Measurements from ENCODE around the gene ONECUT3. TPM values are rescaled to one million over a fixed set of nuclear protein-coding genes. Genes with fewer than 3 reads are reported as not detected.

ONECUT3 gene
- total and polyA plus RNA-seq, 9 of the 15 experiments (the other 6 are each of a cell fraction or from before 2014, with no cell fraction given): not detected

- TF ChIP-seq CEBPG (CRISPR knock-in tag; IDR thresholded peaks at IDR 0.05) (no peak), CEBPG (tag; conservative IDR thresholded peaks at IDR 0.05 in 1 of 2, IDR thresholded peaks at IDR 0.05 in 1 of 2) (no peak), ZNF695 (CRISPR knock-in tag; IDR thresholded peaks at IDR 0.05) (no peak), ZNF785 (CRISPR knock-in tag; IDR thresholded peaks at IDR 0.05) (no peak), U2AF2 (optimal IDR thresholded peaks at IDR 0.05; ENCODE audit: low read depth, low read length) (no peak), NFIC (IDR thresholded peaks at IDR 0.05) (no peak), C11orf30 (IDR thresholded peaks at IDR 0.05; ENCODE audit: low read depth) (peak; percentile 40; the same call in 1 of the 2 replicates), TBP (optimal IDR thresholded peaks at IDR 0.05; ENCODE audit: low read depth, low read length) (peak; percentile 7), ZNF717 (CRISPR knock-in tag; IDR thresholded peaks at IDR 0.05) (no peak), NFRKB (IDR thresholded peaks at IDR 0.05; ENCODE audit: low read depth) (peak; percentile 87), KDM4B (IDR thresholded peaks at IDR 0.05; ENCODE audit: borderline replicate concordance in 2 of 2, low read depth in 1 of 2) (0 out of 4 replicates have a peak, but pooled peaks of 1 of the 2 experiments have one; percentile 14), ZNF766 (CRISPR knock-in tag; conservative IDR thresholded peaks at IDR 0.05) (peak; percentile 52; the same call in 1 of the 2 replicates), EGR1 (conservative IDR thresholded peaks at IDR 0.05) (peak; percentile 92), TAF1 (IDR thresholded peaks at IDR 0.05; ENCODE audit: control insufficient read depth, extremely low read depth, insufficient read depth, low read length, severe bottlenecking) (peak; percentile 67), MNT (conservative IDR thresholded peaks at IDR 0.05) (peak in 1 of 2 experiments; percentile 27; a peak in 1 of 4 replicates), HDAC8 (tag; IDR thresholded peaks at IDR 0.05) (0 out of 2 replicates have a peak, but pooled peaks have one; percentile 40), CBX3 (IDR thresholded peaks at IDR 0.05; ENCODE audit: borderline replicate concordance in 1 of 2, low read length in 2 of 2) (peak in 1 of 2 experiments; percentile 2; a peak in 1 of 3 replicates), TCF7 (IDR thresholded peaks at IDR 0.05; ENCODE audit: borderline replicate concordance) (no peak), CGGBP1 (CRISPR knock-in tag; IDR thresholded peaks at IDR 0.05) (no peak), CBFA2T3 (IDR thresholded peaks at IDR 0.05) (no peak; the same call in 1 of the 2 replicates), GABPA (tag; conservative IDR thresholded peaks at IDR 0.05; ENCODE audit: low read depth) (peak; percentile 52; the same call in 1 of the 2 replicates), SREBF1 (IDR thresholded peaks at IDR 0.05; ENCODE audit: borderline replicate concordance, low read depth, low read length) (no peak), ARNT (IDR thresholded peaks at IDR 0.05) (no peak), GMEB1 (CRISPR knock-in tag; IDR thresholded peaks at IDR 0.05) (no peak), GATAD2B (IDR thresholded peaks at IDR 0.05; ENCODE audit: borderline replicate concordance) (peak; percentile 19; the same call in 1 of the 2 replicates), MYBL2 (IDR thresholded peaks at IDR 0.05; ENCODE audit: low read depth) (no peak), MYBL2 (CRISPR knock-in tag; IDR thresholded peaks at IDR 0.05; ENCODE audit: borderline replicate concordance) (no peak)
Observed at GRCh38 chr19:1748115-1748872, 5.0 kb upstream of the ONECUT3 start (continued).
